Astrocyte (in vitro differentiated cells and primary cell): ENCODE data around the gene GNL2. TPM values are rescaled to one million over a fixed set of nuclear protein-coding genes. Genes with fewer than 3 reads are reported as not detected.

Experiments
- DNase-seq: peaks from one replicate; pipeline ENCODE4 v3.0.0-alpha.2; 2010; ENCODE audit warnings: low read depth
- FAIRE-seq: peaks from 2 replicates; lab custom pipeline; 2011; peaks lifted over from hg19 to GRCh38; lab: Jason Lieb, UNC
- H2AFZ ChIP-seq: 2 replicates; pipeline ENCODE4 v1.6.0; 2012; ENCODE audit warnings: low read depth, low read length, inconsistent platforms
- H3K27ac ChIP-seq: 2 replicates; pipeline ENCODE4 v1.5.1; 2011; ENCODE audit warnings: low read depth, low read length, inconsistent platforms
- H3K27me3 ChIP-seq: 2 replicates; pipeline ENCODE4 v1.6.0; 2011; ENCODE audit warnings: low read length, inconsistent platforms; ENCODE audit not compliant: insufficient read depth
- H3K36me3 ChIP-seq: 2 replicates; pipeline ENCODE4 v1.5.1; 2011; ENCODE audit warnings: low read length, inconsistent platforms; ENCODE audit not compliant: insufficient read depth
- H3K4me1 ChIP-seq: 2 replicates; pipeline ENCODE4 v1.5.1; 2011; ENCODE audit warnings: low read length, inconsistent platforms; ENCODE audit not compliant: insufficient read depth
- H3K4me2 ChIP-seq: 2 replicates; pipeline ENCODE4 v1.6.0; 2012; ENCODE audit warnings: low read length, inconsistent platforms
- H3K4me3 ChIP-seq: 2 replicates; pipeline ENCODE4 v1.5.1; 2011; ENCODE audit warnings: low read depth, mild to moderate bottlenecking, low read length, inconsistent platforms; ENCODE audit not compliant: insufficient read depth
- H3K79me2 ChIP-seq: 2 replicates; pipeline ENCODE4 v1.6.0; 2012; ENCODE audit warnings: mild to moderate bottlenecking, low read length, inconsistent platforms; ENCODE audit not compliant: insufficient read depth
- H3K9ac ChIP-seq: 2 replicates; pipeline ENCODE4 v1.6.0; 2012; ENCODE audit warnings: mild to moderate bottlenecking, low read length, inconsistent platforms
- H3K9me3 ChIP-seq: 2 replicates; pipeline ENCODE4 v1.5.1; 2012; ENCODE audit warnings: low read depth, mild to moderate bottlenecking, low read length, inconsistent platforms; ENCODE audit not compliant: insufficient read depth
- H4K20me1 ChIP-seq: 2 replicates; pipeline ENCODE4 v1.6.0; 2012; ENCODE audit warnings: low read length, inconsistent platforms; ENCODE audit not compliant: insufficient read depth
- H3K27ac Mint-ChIP-seq: one replicate; pipeline ENCODE4 v1.8.0; 2021; ENCODE audit warnings: mild to moderate bottlenecking, mixed read lengths; ENCODE audit not compliant: unreplicated experiment
- H3K27me3 Mint-ChIP-seq: one replicate; pipeline ENCODE4 v1.8.0; 2021; ENCODE audit warnings: low read depth, mixed read lengths; ENCODE audit not compliant: unreplicated experiment
- H3K36me3 Mint-ChIP-seq: one replicate; pipeline ENCODE4 v1.8.0; 2021; ENCODE audit warnings: low read depth, mixed read lengths; ENCODE audit not compliant: unreplicated experiment
- H3K4me1 Mint-ChIP-seq: one replicate; pipeline ENCODE4 v1.8.0; 2021; ENCODE audit warnings: low read depth, mixed read lengths; ENCODE audit not compliant: unreplicated experiment
- H3K4me3 Mint-ChIP-seq: one replicate; pipeline ENCODE4 v1.8.0; 2021; ENCODE audit warnings: mild to moderate bottlenecking, moderate library complexity, mixed read lengths; ENCODE audit not compliant: unreplicated experiment
- H3K9me3 Mint-ChIP-seq: one replicate; pipeline ENCODE4 v1.8.0; 2021; ENCODE audit warnings: mild to moderate bottlenecking, mixed read lengths; ENCODE audit not compliant: unreplicated experiment
- CTCF ChIP-seq: IDR thresholded peaks from 2 replicates; pipeline ENCODE4 v1.5.1; 2011; ENCODE audit warnings: low read depth, mild to moderate bottlenecking, inconsistent platforms, low read length, moderate library complexity; ENCODE audit not compliant: insufficient read depth
- EZH2 ChIP-seq: IDR thresholded peaks from 2 replicates; pipeline ENCODE4 v1.6.1; 2012; ENCODE audit warnings: mild to moderate bottlenecking, low read length, inconsistent platforms; ENCODE audit not compliant: insufficient read depth
- total RNA-seq: library from RNA; stranded (reverse); gene quantifications from 2 replicates; pipeline ENCODE4 v1.2.1, GENCODE V29; 2021

The GNL2 gene
- total RNA-seq, 1 donor from 2014 or later = 58.0 TPM

DNA sequence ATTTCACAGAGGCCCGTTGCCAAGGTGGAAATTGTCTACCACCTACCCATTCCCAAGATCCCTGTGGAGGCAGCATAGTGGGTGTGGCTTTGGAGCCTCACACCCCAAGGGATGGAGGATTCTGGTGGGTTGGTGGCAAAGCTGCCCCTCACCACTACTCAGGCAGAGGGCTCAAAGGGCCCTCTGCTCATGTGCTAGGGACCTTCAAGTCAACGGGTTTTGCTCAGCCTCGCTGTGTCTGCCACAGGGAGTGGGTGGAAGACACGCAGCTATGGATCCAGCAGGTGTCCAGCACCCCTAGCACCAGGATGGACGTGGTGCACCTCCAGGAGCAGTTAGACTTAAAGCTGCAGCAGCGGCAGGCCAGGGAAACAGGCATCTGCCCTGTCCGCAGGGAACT is 36.7 kb downstream of the GNL2 start:
- no peak overlapping the region for H3K9ac ChIP-seq
- Mint-ChIP-seq H3K4me1 (peaks cover 8% of the 10 kb centered on the region), H3K27ac (no peak overlapping the region), H3K36me3 (peaks cover 9% of the 10 kb centered on the region), H3K9me3 (no peaks in the 10 kb centered on the region), H3K4me3 (no peak overlapping the region), H3K27me3 (no peaks in the 10 kb centered on the region)
- peaks cover 14% of the 10 kb centered on the region for H3K4me1 ChIP-seq
- no peak for DNase-seq
- no peak for TF ChIP-seq EZH2
- TF ChIP-seq CTCF = no peak
- H3K9me3 ChIP-seq = no peaks in the 10 kb centered on the region
- H3K79me2 ChIP-seq = peaks cover under 1% of the 10 kb centered on the region
- no peaks in the 10 kb centered on the region for H3K27me3 ChIP-seq
- H3K27ac ChIP-seq = no peak overlapping the region
- no peaks in the 10 kb centered on the region for H4K20me1 ChIP-seq
- H2AFZ ChIP-seq = no peak overlapping the region
- no peak overlapping the region for H3K4me3 ChIP-seq
- H3K36me3 ChIP-seq = no peaks in the 10 kb centered on the region
- FAIRE-seq = no peak
- no peak overlapping the region for H3K4me2 ChIP-seq

- DNase-seq (no peak), FAIRE-seq (no peak)
- TF ChIP-seq EZH2 = no peak
- TF ChIP-seq CTCF = no peak
- Histone ChIP-seq H3K27ac (no peak overlapping the region), H3K9me3 (no peaks in the 10 kb centered on the region), H2AFZ (no peak overlapping the region), H3K36me3 (no peaks in the 10 kb centered on the region), H3K9ac (no peak overlapping the region), H3K27me3 (no peaks in the 10 kb centered on the region), H3K4me1 (peaks cover 16% of the 10 kb centered on the region), H3K4me2 (no peak overlapping the region), H3K4me3 (no peak overlapping the region), H4K20me1 (peaks cover 4% of the 10 kb centered on the region), H3K79me2 (peaks cover 7% of the 10 kb centered on the region)
- no peak overlapping the region for H3K4me3 Mint-ChIP-seq
- no peaks in the 10 kb centered on the region for H3K27me3 Mint-ChIP-seq
- peaks cover 9% of the 10 kb centered on the region for H3K36me3 Mint-ChIP-seq
- H3K4me1 Mint-ChIP-seq = peaks cover 8% of the 10 kb centered on the region
- no peaks in the 10 kb centered on the region for H3K9me3 Mint-ChIP-seq
- H3K27ac Mint-ChIP-seq = no peak overlapping the region
Observed at GRCh38 chr1:37558411-37558810, 37.3 kb downstream of the GNL2 start.

- Mint-ChIP-seq H3K9me3 (no peaks in the 10 kb centered on the region), H3K4me1 (peaks cover 15% of the 10 kb centered on the region), H3K36me3 (peaks cover 9% of the 10 kb centered on the region), H3K27me3 (no peaks in the 10 kb centered on the region), H3K27ac (no peak overlapping the region), H3K4me3 (peak overlapping the region; percentile 85)
- no peak overlapping the region for H3K27ac ChIP-seq
- peak overlapping the region; percentile 72 for H3K9ac ChIP-seq
- H2AFZ ChIP-seq = peak overlapping the region; percentile 84
- H4K20me1 ChIP-seq = peaks cover 14% of the 10 kb centered on the region
- TF ChIP-seq EZH2 (no peak), CTCF (no peak)
- H3K27me3 ChIP-seq = no peaks in the 10 kb centered on the region
- H3K4me2 ChIP-seq = peak overlapping the region; percentile 83
- peaks cover 18% of the 10 kb centered on the region for H3K79me2 ChIP-seq
- H3K9me3 ChIP-seq = no peaks in the 10 kb centered on the region
- H3K4me3 ChIP-seq = peak overlapping the region; percentile 59
- DNase-seq (no peak), FAIRE-seq (no peak)
- no peaks in the 10 kb centered on the region for H3K36me3 ChIP-seq
- peaks cover 23% of the 10 kb centered on the region for H3K4me1 ChIP-seq
Observed at GRCh38 chr1:37557402-37557801, 38.3 kb downstream of the GNL2 start.
